NB4 (cell line): Measurements from ENCODE around the gene AK2.

Experiments
- CTCF ChIP-seq: IDR thresholded peaks from one replicate; pipeline ENCODE4 v1.5.1; 2012; ENCODE audit warnings: low read depth, low read length
- MAX ChIP-seq: IDR thresholded peaks from 2 replicates; pipeline ENCODE4 v1.6.1; 2011; ENCODE audit warnings: low read depth, low read length
- POLR2A ChIP-seq: IDR thresholded peaks from 2 replicates; pipeline ENCODE4 v1.6.1; 2011; ENCODE audit warnings: mild to moderate bottlenecking; ENCODE audit not compliant: insufficient read length; ENCODE audit errors: extremely low read depth

GRCh38 chr1:32980080-32980479 is 56.6 kb downstream of the AK2 start:
- TF ChIP-seq CTCF (no peak), POLR2A (no peak), MAX (no peak)
